HG03066 (cell line): ENCODE data around the gene MAP1LC3B.

ENCODE experiments used
- ATAC-seq: cut with Tn5 transposase; IDR thresholded peaks from one replicate; pipeline ENCODE4 v1.9.1; 2021; ENCODE audit warnings: low read depth; ENCODE audit not compliant: unreplicated experiment

MAP1LC3B gene

GRCh38 chr16:87391950-87392820 lies at the start of gene MAP1LC3B:
Gene MAP1LC3B, plus strand, starts transcription at chr16:87392336. Its CDS starts 92 bp downstream, at chr16:87392428.
- peak; percentile 58 for ATAC-seq

GRCh38 chr16:87342504-87342903 lies 49.6 kb upstream of the MAP1LC3B start:
- ATAC-seq = no peak

- ATAC-seq = no peak
Measured at GRCh38 chr16:87342978-87343752, 49.0 kb upstream of the MAP1LC3B start.

GRCh38 chr16:87343753-87344050 lies 48.4 kb upstream of the MAP1LC3B start:
- no peak for ATAC-seq

- no peak for ATAC-seq
Measured at GRCh38 chr16:87344165-87344930, 47.8 kb upstream of the MAP1LC3B start.

- ATAC-seq = no peak
Measured at GRCh38 chr16:87344931-87345631, 47.1 kb upstream of the MAP1LC3B start.

GRCh38 chr16:87345726-87346424 lies 46.3 kb upstream of the MAP1LC3B start:
- ATAC-seq = no peak

- no peak for ATAC-seq
Measured at GRCh38 chr16:87346517-87347060, 45.5 kb upstream of the MAP1LC3B start.

- ATAC-seq = no peak
Measured at GRCh38 chr16:87347932-87348615, 44.1 kb upstream of the MAP1LC3B start.

GRCh38 chr16:87348616-87349157 lies 43.4 kb upstream of the MAP1LC3B start:
- no peak for ATAC-seq

GRCh38 chr16:87350031-87350430 lies 42.1 kb upstream of the MAP1LC3B start:
- ATAC-seq = no peak

GRCh38 chr16:87350681-87351319 lies 41.3 kb upstream of the MAP1LC3B start:
- no peak for ATAC-seq

- no peak for ATAC-seq
Measured at GRCh38 chr16:87351320-87351698, 40.8 kb upstream of the MAP1LC3B start.

GRCh38 chr16:87352818-87353217 lies 39.3 kb upstream of the MAP1LC3B start:
- no peak for ATAC-seq

GRCh38 chr16:87353613-87354012 lies 38.5 kb upstream of the MAP1LC3B start:
- ATAC-seq = no peak

- ATAC-seq = no peak
Measured at GRCh38 chr16:87356491-87356853, 35.7 kb upstream of the MAP1LC3B start.

GRCh38 chr16:87358250-87358649 lies 33.9 kb upstream of the MAP1LC3B start:
- ATAC-seq = no peak

- ATAC-seq = no peak
Measured at GRCh38 chr16:87358696-87359095, 33.4 kb upstream of the MAP1LC3B start.
